HepG2 (cell line): ENCODE results near the gene PRKAG3. TPM values are rescaled to one million over a fixed set of nuclear protein-coding genes. Genes with fewer than 3 reads are reported as not detected.

Experiments used
- ATAC-seq: fragments of 200-7000 bp; cut with Tn5 transposase; 3 replicates; pipeline ENCODE4 v1.9.1; 2020; ENCODE audit warnings: mild to moderate bottlenecking, moderate library complexity
- BruUV-seq: library from RNA; stranded (reverse); fragments of 400-500 nt; replicated peaks from 2 replicates; lab custom pipeline; 2021; lab: Mats Ljungman, UMichigan
- CTCF ChIA-PET: fragments of 300-600 bp; formaldehyde crosslinking; extraction: SDS; loops from one replicate; lab custom pipeline; 2021; ENCODE audit warnings: low total read pairs, inconsistent platforms, low intra/inter-chr PET ratio; lab: Yijun Ruan, JAX
- POLR2A ChIA-PET: fragments of 350-600 bp; sonication (Branson Sonifier 250); formaldehyde crosslinking; loops from one replicate; lab custom pipeline; 2020; ENCODE audit warnings: antibody characterized with exemption, inconsistent platforms; lab: Yijun Ruan, JAX
- DNase-seq: peaks from one replicate; pipeline ENCODE4 v3.0.0-alpha.2; 2015; ENCODE audit warnings: low spot score
- FAIRE-seq: peaks from 3 replicates; lab custom pipeline; 2011; peaks lifted over from hg19 to GRCh38; lab: Jason Lieb, UNC
- H2AFZ ChIP-seq: one replicate; pipeline ENCODE4 v1.6.1; 2011; ENCODE audit warnings: low read length, inconsistent platforms
- H3K27ac ChIP-seq: fragments of 300-600 bp; 3 replicates; pipeline ENCODE4 v1.8.0; 2011; ENCODE audit warnings: mixed run types, mild to moderate bottlenecking, mixed read lengths, low read length, inconsistent platforms; ENCODE audit not compliant: insufficient read depth; ENCODE audit errors: extremely low read length
- H3K27me3 ChIP-seq, 2 experiments: fragments of 200-600 bp in 1 of 2; 2 replicates in 1 of 2; 3 replicates in 1 of 2; pipeline versions ENCODE4 v1.6.0 to v1.8.0; 2011; ENCODE audit warnings: low read length in 2 of 2, mild to moderate bottlenecking in 2 of 2, moderate library complexity in 2 of 2, inconsistent platforms in 1 of 2; ENCODE audit not compliant: insufficient read depth in 2 of 2, control insufficient read depth in 1 of 2
- H3K36me3 ChIP-seq, 2 experiments: fragments of 200-600 bp in 1 of 2; replicated peaks in 1 of 2; 2 replicates in 1 of 2; 3 replicates in 1 of 2; pipeline versions ENCODE4 v1.5.1 to v1.8.0; 2011; ENCODE audit warnings: low read length in 2 of 2, inconsistent platforms in 1 of 2; ENCODE audit not compliant: insufficient read depth in 2 of 2, control insufficient read depth in 1 of 2
- H3K4me1 ChIP-seq: 2 replicates; pipeline ENCODE4 v1.5.1; 2012; ENCODE audit warnings: low read length, inconsistent platforms; ENCODE audit not compliant: insufficient read depth
- H3K4me2 ChIP-seq: 2 replicates; pipeline ENCODE4 v1.6.0; 2011; ENCODE audit warnings: low read depth, low read length, inconsistent platforms
- H3K4me3 ChIP-seq, 3 experiments: fragments of 200-600 bp in 1 of 3; sonication (generic), shearing (Covaris generic) in 1 of 3; replicated peaks in 1 of 3; 2 replicates each; pipeline ENCODE4 v1.5.1; 2011 to 2016; ENCODE audit warnings: low read length in 3 of 3, inconsistent platforms in 2 of 3, low read depth in 2 of 3, mild to moderate bottlenecking in 2 of 3, control low read depth in 1 of 3, mixed read lengths in 1 of 3; ENCODE audit not compliant: insufficient read depth in 1 of 3
- H3K79me2 ChIP-seq: one replicate; pipeline ENCODE4 v1.6.1; 2011; ENCODE audit warnings: low read length, inconsistent platforms; ENCODE audit not compliant: insufficient read depth
- H3K9ac ChIP-seq: 2 replicates; pipeline ENCODE4 v1.6.0; 2011; ENCODE audit warnings: mild to moderate bottlenecking, low read depth, low read length, inconsistent platforms; ENCODE audit not compliant: insufficient read depth
- H3K9me3 ChIP-seq: 2 replicates; pipeline ENCODE4 v1.5.1; 2012; ENCODE audit warnings: mild to moderate bottlenecking, low read length
- H4K20me1 ChIP-seq: 2 replicates; pipeline ENCODE4 v1.6.0; 2011; ENCODE audit warnings: inconsistent platforms, mild to moderate bottlenecking, low read length, moderate library complexity; ENCODE audit not compliant: insufficient read depth
- AGO2 ChIP-seq: fragments of 200-400 bp; formaldehyde crosslinking; optimal IDR thresholded peaks from 2 replicates; pipeline ENCODE3; 2017; ENCODE audit warnings: mild to moderate bottlenecking, low read depth, low read length, moderate library complexity
- ARID3A ChIP-seq: IDR thresholded peaks from 2 replicates; pipeline ENCODE4 v1.6.1; 2012; ENCODE audit warnings: low read depth, low read length, improper control_type of control experiment
- ATM ChIP-seq: fragments of 450-650 bp; IDR thresholded peaks from 2 replicates; pipeline ENCODE4 v1.7.1; 2017; ENCODE audit warnings: mild to moderate bottlenecking, borderline replicate concordance
- CEBPZ ChIP-seq: IDR thresholded peaks from 2 replicates; pipeline ENCODE4 v1.6.1; 2012; ENCODE audit warnings: low read length, improper control_type of control experiment
- GABPB1 ChIP-seq: IDR thresholded peaks from 2 replicates; pipeline ENCODE4 v1.6.1; 2016; ENCODE audit warnings: mild to moderate bottlenecking, missing genetic modification reagents, moderate library complexity, missing compliant biosample characterization
- ISX ChIP-seq: sonication (generic); formaldehyde crosslinking; conservative IDR thresholded peaks from 2 replicates; pipeline ENCODE4 v1.5.0; 2020; ENCODE audit warnings: missing genetic modification reagents
- KDM2A ChIP-seq: sonication (generic); formaldehyde crosslinking; IDR thresholded peaks from 2 replicates; pipeline ENCODE4 v1.4.0; 2020; ENCODE audit warnings: low read depth, missing genetic modification reagents, borderline replicate concordance
- PAF1 ChIP-seq: IDR thresholded peaks from 2 replicates; pipeline ENCODE4 v1.6.1; 2016; ENCODE audit warnings: missing genetic modification reagents, missing compliant biosample characterization
- PHF8 ChIP-seq: sonication (generic); formaldehyde crosslinking; IDR thresholded peaks from 2 replicates; pipeline ENCODE4 v1.5.0; 2020; ENCODE audit warnings: missing genetic modification reagents
- SIN3B ChIP-seq: fragments of 150-350 bp; IDR thresholded peaks from 2 replicates; pipeline ENCODE4 v1.6.1; 2014; ENCODE audit warnings: low read length
- SSRP1 ChIP-seq: IDR thresholded peaks from 2 replicates; pipeline ENCODE4 v1.6.1; 2016; ENCODE audit warnings: control low read depth
- TARDBP ChIP-seq: sonication (generic); formaldehyde crosslinking; IDR thresholded peaks from 2 replicates; pipeline ENCODE4 v1.8.0; 2022; ENCODE audit warnings: mild to moderate bottlenecking, missing genetic modification reagents
- WGBS: methylation state at CpG from one replicate; pipeline ENCODE4 v1.1.6; 2017; ENCODE audit warnings: low lambda C conversion rate; 5-methylcytosine and 5-hydroxymethylcytosine counted together
- in situ Hi-C: cut with HindIII; loops from 2 replicates; pipeline ENCODE4 v1.10.0; 2017; ENCODE audit warnings: low pct_unique_long_range_greater_than_20kb; ENCODE audit not compliant: extremely low pct_ligation_motif_present
- intact Hi-C: fragments of 100-400 bp; cut with micrococcal nuclease; formaldehyde crosslinking; loops from one replicate; pipeline ENCODE4 v1.10.0; 2022; ENCODE audit not compliant: unreplicated experiment
- polyA plus RNA-seq, 8 experiments: library from polyadenylated mRNA; depleted of rRNA in 3 of 8; stranded (reverse) in 7 of 8; unstranded in 1 of 8; fragments of >200 nt; fragmentation: Illumina TruSeq in 4 of 8; extraction: Trizol in 4 of 8; gene quantifications; 2 replicates each; pipeline versions ENCODE4 v1.2.1 to v1.2.3, GENCODE V29; 2011 to 2016; ENCODE audit warnings: low read depth in 4 of 8, missing spikeins in 1 of 8, mixed read lengths in 1 of 8; ENCODE audit not compliant: insufficient read depth in 1 of 8
- total RNA-seq, 5 experiments: library from RNA; depleted of rRNA; stranded (reverse); fragments of >200 nt; fragmentation: Illumina TruSeq; extraction: Trizol; gene quantifications; 2 replicates each; pipeline ENCODE4 v1.2.3, GENCODE V29; 2016; ENCODE audit warnings: low read depth in 1 of 5

PRKAG3 gene
- total and polyA plus RNA-seq, 2 of the 13 experiments (the other 11 are each of a cell fraction or from before 2014, with no cell fraction given): not detected

GRCh38 chr2:218822622-218823021 lies 9.0 kb downstream of the PRKAG3 start:
- intact Hi-C loops (no loop called here), in situ Hi-C loops (no loop called here)
- CTCF ChIA-PET: no interaction called here
- no peak for FAIRE-seq
- H3K27ac ChIP-seq: no peak overlapping the region
- H3K4me1 ChIP-seq: peaks cover 3% of the 10 kb centered on the region; the same call in 1 of the 2 replicates
- TF ChIP-seq ARID3A: no peak
- TF ChIP-seq CEBPZ: no peak
- peak; percentile 57 for TF ChIP-seq AGO2
- 0 out of 2 replicates have a peak, but pooled peaks have one; percentile 64 for TF ChIP-seq SSRP1 (CRISPR knock-in tag)
- peak; percentile 27; the same call in 1 of the 2 replicates for TF ChIP-seq KDM2A (CRISPR knock-in tag)
- no peak for TF ChIP-seq ATM
- no peak for TF ChIP-seq ISX (CRISPR knock-in tag)
- no peak for TF ChIP-seq TARDBP (CRISPR knock-in tag)
- TF ChIP-seq PAF1 (CRISPR knock-in tag): 0 out of 2 replicates have a peak, but pooled peaks have one; percentile 22
- TF ChIP-seq PHF8 (CRISPR knock-in tag): no peak
- no peak for TF ChIP-seq SIN3B
- TF ChIP-seq GABPB1 (CRISPR knock-in tag): no peak
- peaks cover 0 to 12% of the 10 kb centered on the region in 2 experiments; a peak in 3 of 5 replicates for H3K27me3 ChIP-seq
- BruUV-seq: no TSS peak
- no peak overlapping the region for H2AFZ ChIP-seq
- H3K79me2 ChIP-seq: no peaks in the 10 kb centered on the region
- no peaks in the 10 kb centered on the region for H4K20me1 ChIP-seq
- WGBS: 94% methylated on average over 7 of the region's 7 CpGs
- ATAC-seq: no peak
- POLR2A ChIA-PET: interaction anchor here (0.9 kb wide), 1 partner anchor 41 kb away, joined by 4 read pairs; no protein-coding TSS in a partner anchor
- H3K36me3 ChIP-seq: peaks cover 8 to 15% of the 10 kb centered on the region in 2 experiments; a peak in 4 of 5 replicates
- no peak overlapping the region for H3K4me3 ChIP-seq
- H3K9ac ChIP-seq: no peak overlapping the region
- DNase-seq: no peak
- H3K9me3 ChIP-seq: no peaks in the 10 kb centered on the region
- no peak overlapping the region for H3K4me2 ChIP-seq
